K562 (cell line): ENCODE measurements around the gene TIGD4. TPM values are rescaled to one million over a fixed set of nuclear protein-coding genes. Genes with fewer than 3 reads are reported as not detected.

Experiments
- ATAC-seq: fragments of 200-7000 bp; cut with Tn5 transposase; 3 replicates; pipeline ENCODE4 v1.9.1; 2020; ENCODE audit warnings: moderate library complexity
- BruUV-seq: library from RNA; stranded (reverse); fragments of 400-500 nt; replicated peaks from 2 replicates; lab custom pipeline; 2021; lab: Mats Ljungman, UMichigan
- CTCF ChIA-PET: fragments of 300-600 bp; formaldehyde crosslinking; extraction: SDS; loops from one replicate; lab custom pipeline; 2021; ENCODE audit warnings: low intra/inter-chr PET ratio; lab: Yijun Ruan, JAX
- POLR2A ChIA-PET: fragments of 300-600, 350-650 bp; sonication (Branson Sonifier 250); formaldehyde crosslinking; extraction: SDS; loops from one replicate; lab custom pipeline; 2021; ENCODE audit warnings: antibody characterized with exemption, inconsistent platforms; lab: Yijun Ruan, JAX
- DNase-seq, 4 experiments: peaks; one replicate each; pipeline versions ENCODE4 v3.0.0 to v3.0.0-alpha.2; 2011 to 2018; ENCODE audit warnings: low spot score in 3 of 4, mixed read lengths in 3 of 4; ENCODE audit errors: extremely low read depth in 1 of 4
- FAIRE-seq: peaks from 2 replicates; lab custom pipeline; 2011; peaks lifted over from hg19 to GRCh38; lab: Jason Lieb, UNC
- H2AFZ ChIP-seq: 2 replicates; pipeline ENCODE4 v1.6.0; 2011; ENCODE audit warnings: low read depth, low read length, control low read depth, inconsistent platforms
- H3K27ac ChIP-seq: fragments of 200-600 bp; 3 replicates; pipeline ENCODE4 v1.8.0; 2011; ENCODE audit warnings: low read depth, mild to moderate bottlenecking, control low read depth, inconsistent platforms, low read length, moderate library complexity, mixed read lengths; ENCODE audit errors: extremely low read depth
- H3K27me3 ChIP-seq, 2 experiments: fragments of 300-600 bp in 1 of 2; 2 replicates in 1 of 2; 3 replicates in 1 of 2; pipeline versions ENCODE4 v1.6.0 to v1.8.0; 2011; ENCODE audit warnings: inconsistent platforms in 2 of 2, low read length in 2 of 2, mild to moderate bottlenecking in 1 of 2, mixed read lengths in 1 of 2, moderate library complexity in 1 of 2; ENCODE audit not compliant: control insufficient read depth in 2 of 2, insufficient read depth in 2 of 2
- H3K36me3 ChIP-seq: fragments of 300-600 bp; 3 replicates; pipeline ENCODE4 v1.8.0; 2011; ENCODE audit warnings: mild to moderate bottlenecking, low read length, inconsistent platforms; ENCODE audit not compliant: control insufficient read depth, insufficient read depth
- H3K4me1 ChIP-seq, 2 experiments: fragments of 200-600 bp in 1 of 2; replicated peaks in 1 of 2; 2 replicates in 1 of 2; 3 replicates in 1 of 2; pipeline versions ENCODE4 v1.5.1 to v1.8.0; 2011; ENCODE audit warnings: inconsistent platforms in 2 of 2, low read length in 2 of 2, mild to moderate bottlenecking in 1 of 2, mixed read lengths in 1 of 2, moderate library complexity in 1 of 2; ENCODE audit not compliant: control insufficient read depth in 2 of 2, insufficient read depth in 2 of 2
- H3K4me2 ChIP-seq: 2 replicates; pipeline ENCODE4 v1.6.1; 2011; ENCODE audit warnings: low read length, control low read depth, inconsistent platforms, mixed read lengths; ENCODE audit not compliant: insufficient read depth
- H3K4me3 ChIP-seq: fragments of 200-600 bp; sonication (generic), shearing (Covaris generic); 2 replicates; pipeline ENCODE4 v1.5.1; 2016; ENCODE audit warnings: control low read depth, inconsistent platforms
- H3K79me2 ChIP-seq: fragments of 200-600 bp; 3 replicates; pipeline ENCODE4 v1.8.0; 2011; ENCODE audit warnings: low read length, inconsistent platforms; ENCODE audit not compliant: control insufficient read depth, insufficient read depth
- H3K9ac ChIP-seq, 2 experiments: 2 replicates each; pipeline versions ENCODE4 v1.6.0 to v1.6.1; 2011; ENCODE audit warnings: low read depth in 2 of 2, low read length in 2 of 2, control low read depth in 1 of 2, inconsistent platforms in 1 of 2, mild to moderate bottlenecking in 1 of 2, mixed read lengths in 1 of 2; ENCODE audit not compliant: insufficient read depth in 1 of 2
- H3K9me1 ChIP-seq: one replicate; pipeline ENCODE4 v1.6.0; 2011; ENCODE audit warnings: inconsistent platforms, mild to moderate bottlenecking, low read length, moderate library complexity; ENCODE audit not compliant: control insufficient read depth, insufficient read depth
- H3K9me3 ChIP-seq: replicated peaks from 2 replicates; pipeline ENCODE4 v1.5.1; 2011; ENCODE audit warnings: low read depth, low read length, inconsistent platforms; ENCODE audit not compliant: control insufficient read depth, insufficient read depth
- H4K20me1 ChIP-seq: replicated peaks from 2 replicates; pipeline ENCODE4 v1.6.1; 2011; ENCODE audit warnings: low read length, inconsistent platforms, mixed read lengths; ENCODE audit not compliant: control insufficient read depth, insufficient read depth
- CEBPB ChIP-seq: fragments of 450-650 bp; IDR thresholded peaks from 2 replicates; pipeline ENCODE4 v1.6.1; 2016; ENCODE audit warnings: missing genetic modification characterization, missing compliant biosample characterization
- ESRRB ChIP-seq: fragments of 250-450 bp; sonication (Bioruptor Pico); IDR thresholded peaks from 2 replicates; pipeline ENCODE4 v1.5.0; 2020; ENCODE audit warnings: mild to moderate bottlenecking, moderate library complexity, borderline replicate concordance
- HLTF ChIP-seq: fragments of 450-650 bp; IDR thresholded peaks from 2 replicates; pipeline ENCODE4 v1.6.1; 2016
- POLR2B ChIP-seq: fragments of 450-650 bp; IDR thresholded peaks from 2 replicates; pipeline ENCODE4 v1.6.1; 2018; ENCODE audit warnings: low read depth; ENCODE audit not compliant: partially characterized antibody
- TFAM ChIP-seq: fragments of 250-450 bp; sonication (Bioruptor Pico); conservative IDR thresholded peaks from 2 replicates; pipeline ENCODE4 v1.5.0; 2021; ENCODE audit warnings: mild to moderate bottlenecking, moderate library complexity
- TSC22D4 ChIP-seq: fragments of 450-650 bp; IDR thresholded peaks from 2 replicates; pipeline ENCODE4 v1.6.1; 2016; ENCODE audit warnings: missing genetic modification characterization, missing biosample characterization, control low read depth
- ZFP36 ChIP-seq: fragments of 150-350 bp; IDR thresholded peaks from 2 replicates; pipeline ENCODE4 v1.6.1; 2018; ENCODE audit warnings: low read length, low read depth; ENCODE audit not compliant: partially characterized antibody
- WGBS: fragments of 100-300 bp; shearing (Covaris generic); methylation state at CpG from one replicate; pipeline ENCODE4 v1.1.6; 2016; ENCODE audit warnings: low coverage, mixed read lengths; ENCODE audit not compliant: insufficient coverage; ENCODE audit errors: missing lambda C conversion rate; 5-methylcytosine and 5-hydroxymethylcytosine counted together
- in situ Hi-C: fragments of 300-500 bp; cut with MboI; formaldehyde crosslinking; loops from 4 replicates; pipeline ENCODE4 v1.15.0; 2018; ENCODE audit warnings: inconsistent platforms, mixed read lengths
- intact Hi-C: fragments of 100-400 bp; cut with micrococcal nuclease; formaldehyde crosslinking; loops from 2 replicates; pipeline ENCODE4 v1.14.2; 2022
- polyA plus RNA-seq, 8 experiments: library from polyadenylated mRNA; depleted of rRNA in 4 of 8; stranded (reverse) in 5 of 8; unstranded in 3 of 8; fragments of >200 nt; fragmentation: Nextera tagmentation in 2 of 8; fragmentation: Illumina TruSeq in 1 of 8; extraction: Ambion mirVana in 2 of 8; extraction: Trizol in 1 of 8; gene quantifications; 2 replicates each; pipeline versions ENCODE4 v1.2.1 to v1.2.3, GENCODE V29; 2011 to 2014; ENCODE audit warnings: inconsistent platforms in 1 of 8, missing spikeins in 1 of 8
- total RNA-seq, 7 experiments: library from RNA; depleted of rRNA in 6 of 7; stranded (reverse); fragments of >200 nt in 6 of 7; fragmentation: Illumina TruSeq in 2 of 7; extraction: Trizol in 2 of 7; gene quantifications; 2 replicates each; pipeline versions ENCODE4 v1.2.1 to v1.2.3, GENCODE V29; 2011 to 2021; ENCODE audit warnings: low replicate concordance in 1 of 7
- TF ChIP-seq, protein P1 (sequence below): fragments of 250-450 bp; sonication (Bioruptor Pico); IDR thresholded peaks from 2 replicates; pipeline ENCODE4 v1.8.0; 2021; ENCODE audit warnings: borderline replicate concordance, mild to moderate bottlenecking, moderate library complexity; ENCODE audit not compliant: poor library complexity, severe bottlenecking

Gene TIGD4
- total and polyA plus RNA-seq, 9 of the 15 experiments (the other 6 are each of a cell fraction or from before 2014, with no cell fraction given), result 0.07 to 0.28 (median 0.18) TPM

DNA sequence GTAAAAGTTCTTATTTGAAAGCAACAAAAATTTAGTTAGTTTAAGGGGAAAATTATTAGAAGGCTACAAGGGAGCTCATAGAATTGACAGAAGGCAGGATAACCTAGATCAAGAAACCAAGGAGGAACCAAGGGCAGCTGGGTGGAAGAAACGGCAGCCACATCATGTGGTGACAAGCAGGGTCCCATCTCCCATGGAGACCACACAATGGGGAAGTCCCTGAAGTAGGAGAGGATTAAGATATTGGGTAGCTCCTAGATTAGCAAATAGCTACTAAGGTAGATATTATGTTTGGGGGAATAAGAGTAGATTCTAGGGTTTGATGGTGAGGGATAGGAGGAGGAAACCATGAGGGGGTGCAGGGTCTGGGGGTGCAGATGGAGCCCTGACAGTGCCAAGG is 51.7 kb downstream of the TIGD4 start (continued):
- TF ChIP-seq ESRRB (CRISPR knock-in tag), result no peak
- TF ChIP-seq, protein P1, sequence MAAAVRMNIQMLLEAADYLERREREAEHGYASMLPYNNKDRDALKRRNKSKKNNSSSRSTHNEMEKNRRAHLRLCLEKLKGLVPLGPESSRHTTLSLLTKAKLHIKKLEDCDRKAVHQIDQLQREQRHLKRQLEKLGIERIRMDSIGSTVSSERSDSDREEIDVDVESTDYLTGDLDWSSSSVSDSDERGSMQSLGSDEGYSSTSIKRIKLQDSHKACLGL (CRISPR knock-in tag), result no peak

DNA sequence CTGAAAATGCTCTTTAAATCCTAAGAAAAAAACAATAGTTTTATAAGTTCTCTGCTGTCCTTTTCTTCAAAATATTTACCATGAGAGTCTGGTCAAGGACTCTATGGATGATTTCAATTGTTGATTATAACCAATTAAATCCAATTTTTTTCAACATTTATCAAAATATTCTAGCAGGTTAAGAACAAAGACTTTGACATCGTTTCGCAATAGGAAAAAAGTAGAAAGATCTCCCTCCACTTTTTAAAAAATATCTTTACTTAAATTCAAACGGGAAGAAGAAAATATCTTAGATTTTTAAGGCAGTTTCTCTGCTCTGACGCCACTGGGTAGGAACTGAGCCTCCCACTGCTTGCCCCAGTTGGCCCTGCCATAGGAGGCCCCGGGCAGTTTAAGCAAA is 55.0 kb downstream of the TIGD4 start:
- no peak for ATAC-seq
- 2% methylated on average over 5 of the region's 5 CpGs for whole genome bisulfite sequencing
- in situ Hi-C loops, result loop anchor here (5.0 kb wide), 1 partner anchor 37 kb away; no protein-coding TSS in a partner anchor

More for the DNA sequence above, 55.0 kb downstream of the TIGD4 start:
- no TSS peak for BruUV-seq
- H3K79me2 ChIP-seq, result no peaks in the 10 kb centered on the region
- H3K9me3 ChIP-seq, result no peaks in the 10 kb centered on the region
- DNase-seq (no peak), FAIRE-seq (no peak)
- H3K36me3 ChIP-seq, result no peaks in the 10 kb centered on the region
- no peak overlapping the region for H3K27ac ChIP-seq
- no peaks in the 10 kb centered on the region for H3K9me1 ChIP-seq
- no peak overlapping the region for H3K4me2 ChIP-seq
- ChIA-PET POLR2A (no interaction called here), CTCF (no interaction called here)
- no peak overlapping the region for H3K4me3 ChIP-seq
- H3K4me1 ChIP-seq, result no peaks in the 10 kb centered on the region
- TF ChIP-seq TSC22D4 (tag), result no peak
- peak; percentile 25; the same call in 1 of the 2 replicates for TF ChIP-seq CEBPB (tag)
- TF ChIP-seq POLR2B, result no peak
- no peak for TF ChIP-seq HLTF
- no peak for TF ChIP-seq ZFP36
- no peak for TF ChIP-seq TFAM (CRISPR knock-in tag)
- H3K9ac ChIP-seq, result no peak overlapping the region
- intact Hi-C loops, result no loop called here
- H4K20me1 ChIP-seq, result no peaks in the 10 kb centered on the region
- peaks cover 3 to 8% of the 10 kb centered on the region in 2 experiments; a peak in 4 of 5 replicates for H3K27me3 ChIP-seq
- no peak overlapping the region for H2AFZ ChIP-seq
